Heart left ventricle (tissue), 13 donors: ENCODE data around the gene CACNG6.

Experiments used
- CTCF ChIP-seq, 12 donors: fragments of 200-600 bp; sonication (generic) in 4 of 12; IDR thresholded peaks; one replicate each; pipeline versions ENCODE4 v1.5.0 to v1.8.0; 2018 to 2022; ENCODE audit warnings: antibody characterized with exemption in 12 of 12, mild to moderate bottlenecking in 5 of 12
- POLR2A ChIP-seq, 2 donors: fragments of 450-650 bp; IDR thresholded peaks; one replicate each; pipeline ENCODE4 v1.6.1; 2017; ENCODE audit warnings: antibody characterized with exemption in 2 of 2, mild to moderate bottlenecking in 2 of 2, moderate library complexity in 2 of 2
- donor health status: ischemic (EF 13 %, LVEDD 7.1; RV severe dilation, severe dysfunction).
- donor health status: DM: no; HTN: yes; CAD: no.
- donor health status: DM: no; HTN: no; CAD: no.
- donor health status: ischemic (EF 25% LVEDD 6.9; RV normal size, moderate dysfunction).
- donor health status: ischemic (EF 25% LVEDD 5.7; RV mildly dilated, moderate dysfunction).
- donor health status: ischemic (EF 35%, LVEDD 5.7; RV mildly dilated, moderate dysfunction).
- donor health status: nonischemic (EF 11% LVEDD 7.7; RV severe dilation, severe dysfunction).
- donor health status: DM: yes; HTN: yes; CAD: no.
- donor health status: PGD.
- donor health status: ischemic (EF 29% LVEDD 5.4; RV normal size, mild dysfunction).
- donor health status: nonischemic (EF 23%, LVEDD 6.1; RV moderate dilation, normal function).

GRCh38 chr19:53945441-53945840 lies 46.0 kb upstream of the CACNG6 start:
- TF ChIP-seq CTCF (IDR thresholded peaks at IDR 0.05), result no peak
- TF ChIP-seq POLR2A (IDR thresholded peaks at IDR 0.05), result no peak
